ENCODE measurements around the gene CERK.

Gene CERK

DNA sequence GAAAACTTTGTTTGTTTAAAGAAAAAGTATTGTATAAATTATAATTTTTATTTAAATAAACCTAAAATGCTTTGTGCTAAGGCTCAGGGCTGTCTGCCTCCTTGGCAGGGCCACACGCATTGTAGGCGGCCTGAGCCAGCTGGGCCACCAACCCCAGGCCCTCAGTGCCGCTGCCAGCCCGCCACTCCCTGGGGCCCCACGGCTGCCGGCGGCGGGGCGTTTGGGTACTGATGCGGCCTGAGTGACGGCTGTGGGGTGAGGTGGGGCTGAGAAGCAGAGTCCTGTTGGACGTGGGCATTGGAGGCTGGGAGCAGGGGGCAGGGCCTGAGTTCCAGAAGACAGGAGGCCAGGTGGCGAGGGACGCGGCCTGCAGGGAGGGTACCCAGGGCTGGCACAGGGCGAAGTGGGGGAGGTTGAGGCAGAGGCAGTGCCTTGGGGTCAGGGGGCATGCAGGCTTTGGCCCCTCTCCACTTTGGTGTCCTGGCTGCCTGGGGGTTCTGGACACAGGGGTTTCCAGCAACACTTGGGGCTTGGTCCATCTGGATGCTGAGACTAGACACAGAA is 58.3 kb downstream of the CERK start:
- no peak for DNase-seq (ENCODE audit: low read depth in 2 of 3, low spot score in 1 of 3)

DNA sequence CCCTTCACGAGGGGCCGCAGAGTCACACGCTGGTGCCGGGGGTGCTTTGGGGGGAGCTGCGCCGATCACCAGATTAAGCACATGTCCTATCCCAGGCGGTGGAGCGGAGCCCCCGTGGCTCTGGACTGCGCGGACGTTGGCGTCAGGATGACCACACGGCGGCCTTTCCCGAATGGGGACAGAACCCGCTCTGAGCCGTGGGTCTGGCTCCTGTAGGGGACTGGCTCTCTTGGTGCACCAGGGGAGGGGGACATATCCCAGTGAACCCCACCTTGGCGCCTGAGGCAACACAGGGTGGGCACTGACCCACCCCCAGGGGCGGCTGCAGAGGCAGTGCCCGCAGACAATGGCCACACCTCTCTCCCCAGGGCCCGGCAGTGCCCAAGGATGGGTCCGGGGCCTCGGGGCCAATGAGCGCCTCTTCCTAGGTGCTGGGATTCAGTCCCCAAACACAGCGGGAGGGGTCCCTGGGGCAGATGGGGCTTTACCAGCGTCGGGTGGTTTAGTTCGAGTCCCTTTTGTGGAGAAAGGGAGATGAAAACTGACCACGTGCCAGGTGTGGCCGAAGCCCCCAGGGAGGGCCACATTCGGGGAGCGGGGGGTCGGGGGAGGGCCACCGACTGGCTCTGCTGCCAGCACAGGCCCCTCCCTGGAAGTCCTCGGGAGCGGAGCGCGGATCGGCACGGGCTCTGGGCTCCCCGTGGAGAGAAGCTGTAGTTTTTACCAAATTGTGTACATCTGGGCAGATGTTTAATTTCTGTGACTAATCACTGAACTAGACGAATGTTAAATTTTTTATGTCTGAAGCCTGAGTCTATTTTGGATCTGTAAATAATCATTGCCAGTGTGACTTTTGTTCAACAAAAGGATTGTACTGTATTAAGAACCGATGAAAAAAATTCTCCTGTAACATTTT is 59.0 kb downstream of the CERK start:
- no peak for DNase-seq (ENCODE audit: low read depth in 2 of 3, low spot score in 1 of 3)

DNA sequence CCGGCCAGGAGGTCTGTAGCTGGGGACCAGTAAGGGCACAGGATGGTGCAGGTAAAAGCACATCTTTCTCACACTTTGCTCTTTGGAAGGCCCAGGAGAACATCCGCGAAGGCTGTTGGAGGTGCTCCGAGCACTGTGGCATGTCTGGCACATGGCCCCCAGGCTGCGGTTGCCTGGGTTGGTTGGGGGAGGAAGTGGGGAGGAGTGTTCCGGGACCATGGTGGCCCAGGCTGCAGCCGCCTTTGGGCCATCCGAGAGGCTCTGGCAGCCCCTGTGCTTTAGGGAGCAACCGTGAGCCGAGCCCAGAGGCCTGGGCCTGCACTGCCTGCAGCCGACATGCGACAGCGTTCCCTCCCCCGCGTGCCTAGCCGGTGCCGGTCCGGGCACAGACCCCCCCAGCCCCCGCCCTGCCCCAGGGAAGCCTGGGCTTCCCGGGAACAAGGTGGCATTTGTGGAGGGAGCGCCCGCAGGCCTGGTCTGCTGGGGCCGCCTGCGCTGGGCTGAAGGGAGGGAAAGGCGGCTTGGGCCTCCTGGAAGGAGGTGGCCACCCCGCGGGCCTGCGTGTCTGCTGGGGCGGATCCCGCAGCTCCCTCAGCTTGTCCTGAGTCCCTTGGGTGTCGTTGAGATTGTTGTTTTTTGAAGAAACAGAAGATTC is 59.9 kb downstream of the CERK start:
- no peak for DNase-seq (ENCODE audit: low read depth in 2 of 3, low spot score in 1 of 3)

- DNase-seq (ENCODE audit: low read depth in 2 of 3, low spot score in 1 of 3) = no peak
Measured at GRCh38 chr22:46677323-46678002, 60.6 kb downstream of the CERK start.

GRCh38 chr22:46676881-46677280 is 61.2 kb downstream of the CERK start:
- no peak for DNase-seq (ENCODE audit: low read depth in 2 of 3, low spot score in 1 of 3)

DNA sequence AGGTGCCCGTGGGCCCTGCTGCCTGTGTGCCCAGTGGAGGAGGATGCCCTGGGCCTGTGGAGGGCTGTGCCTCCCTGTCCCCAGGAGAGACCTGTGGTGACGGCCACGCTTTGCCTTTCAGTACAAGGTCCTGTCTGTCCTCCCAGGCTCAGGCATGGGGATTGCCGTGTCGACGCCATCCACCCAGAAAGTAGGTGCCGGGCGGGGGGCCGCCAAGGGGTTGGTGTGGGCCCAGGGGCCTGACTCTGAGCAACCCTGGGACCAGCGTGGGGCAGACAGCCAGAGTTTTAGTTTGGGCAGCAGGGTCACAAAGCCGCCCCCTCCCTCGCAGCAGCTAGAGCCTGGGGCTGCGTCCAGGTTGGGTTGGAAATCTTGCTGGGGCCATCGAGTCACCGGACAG is 61.6 kb downstream of the CERK start:
- DNase-seq (ENCODE audit: low read depth in 2 of 3, low spot score in 1 of 3) = no peak

GRCh38 chr22:46675938-46676337 is 62.1 kb downstream of the CERK start:
- no peak for DNase-seq (ENCODE audit: low read depth in 2 of 3, low spot score in 1 of 3)

- DNase-seq (ENCODE audit: low read depth in 2 of 3, low spot score in 1 of 3) = no peak
Measured at GRCh38 chr22:46675479-46675878, 62.6 kb downstream of the CERK start.

GRCh38 chr22:46674906-46675305 is 63.1 kb downstream of the CERK start:
- no peak for DNase-seq (ENCODE audit: low read depth in 2 of 3, low spot score in 1 of 3)

GRCh38 chr22:46674367-46674781 is 63.7 kb downstream of the CERK start:
- DNase-seq (ENCODE audit: low read depth in 2 of 3, low spot score in 1 of 3) = peak; percentile 90 to 95 (median 94)

GRCh38 chr22:46673662-46674236 is 64.3 kb downstream of the CERK start:
- no peak for DNase-seq (ENCODE audit: low read depth in 2 of 3, low spot score in 1 of 3)

GRCh38 chr22:46673205-46673604 is 64.8 kb downstream of the CERK start:
- no peak for DNase-seq (ENCODE audit: low read depth in 2 of 3, low spot score in 1 of 3)

DNA sequence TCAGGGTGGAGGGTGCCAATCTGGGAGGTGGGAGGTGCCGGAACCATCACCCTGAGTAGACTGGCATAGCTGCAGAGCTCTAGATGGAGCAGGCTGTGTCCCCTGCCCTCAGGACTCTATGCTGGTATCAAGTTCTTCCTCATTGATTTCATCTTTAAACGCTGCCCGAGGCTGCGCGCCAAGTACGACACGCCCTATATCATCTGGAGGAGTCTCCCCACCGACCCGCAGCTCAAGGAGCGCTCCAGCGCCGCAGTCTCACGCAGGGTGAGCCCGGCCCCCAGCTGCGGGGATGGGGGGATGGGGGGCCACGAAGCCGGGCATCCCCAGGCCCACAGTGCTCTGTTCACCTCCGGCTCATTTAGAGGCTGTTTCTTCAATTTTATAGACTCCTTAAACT is 65.3 kb downstream of the CERK start:
- DNase-seq (ENCODE audit: low read depth in 2 of 3, low spot score in 1 of 3) = no peak

- DNase-seq (ENCODE audit: low read depth in 2 of 3, low spot score in 1 of 3) = no peak
Measured at GRCh38 chr22:46671824-46672432, 66.1 kb downstream of the CERK start.

- no peak for DNase-seq (ENCODE audit: low read depth in 2 of 3, low spot score in 1 of 3)
Measured at GRCh38 chr22:46669201-46669600, 68.9 kb downstream of the CERK start.

DNA sequence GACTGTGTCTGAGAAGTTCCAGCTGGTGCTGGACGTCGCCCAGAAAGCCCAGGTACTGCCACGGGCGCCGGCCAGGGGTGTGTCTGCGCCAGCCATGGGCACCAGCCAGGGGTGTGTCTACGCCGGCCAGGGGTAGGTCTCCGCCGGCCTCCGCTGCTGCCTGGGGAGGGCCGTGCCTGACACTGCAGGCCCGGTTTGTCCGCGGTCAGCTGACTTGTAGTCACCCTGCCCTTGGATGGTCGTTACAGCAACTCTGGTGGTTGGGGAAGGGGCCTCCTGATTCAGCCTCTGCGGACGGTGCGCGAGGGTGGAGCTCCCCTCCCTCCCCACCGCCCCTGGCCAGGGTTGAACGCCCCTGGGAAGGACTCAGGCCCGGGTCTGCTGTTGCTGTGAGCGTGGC is 69.9 kb downstream of the CERK start:
- no peak for DNase-seq (ENCODE audit: low read depth in 2 of 3, low spot score in 1 of 3)

- no peak for DNase-seq (ENCODE audit: low read depth in 2 of 3, low spot score in 1 of 3)
Measured at GRCh38 chr22:46667245-46667623, 70.8 kb downstream of the CERK start.

DNA sequence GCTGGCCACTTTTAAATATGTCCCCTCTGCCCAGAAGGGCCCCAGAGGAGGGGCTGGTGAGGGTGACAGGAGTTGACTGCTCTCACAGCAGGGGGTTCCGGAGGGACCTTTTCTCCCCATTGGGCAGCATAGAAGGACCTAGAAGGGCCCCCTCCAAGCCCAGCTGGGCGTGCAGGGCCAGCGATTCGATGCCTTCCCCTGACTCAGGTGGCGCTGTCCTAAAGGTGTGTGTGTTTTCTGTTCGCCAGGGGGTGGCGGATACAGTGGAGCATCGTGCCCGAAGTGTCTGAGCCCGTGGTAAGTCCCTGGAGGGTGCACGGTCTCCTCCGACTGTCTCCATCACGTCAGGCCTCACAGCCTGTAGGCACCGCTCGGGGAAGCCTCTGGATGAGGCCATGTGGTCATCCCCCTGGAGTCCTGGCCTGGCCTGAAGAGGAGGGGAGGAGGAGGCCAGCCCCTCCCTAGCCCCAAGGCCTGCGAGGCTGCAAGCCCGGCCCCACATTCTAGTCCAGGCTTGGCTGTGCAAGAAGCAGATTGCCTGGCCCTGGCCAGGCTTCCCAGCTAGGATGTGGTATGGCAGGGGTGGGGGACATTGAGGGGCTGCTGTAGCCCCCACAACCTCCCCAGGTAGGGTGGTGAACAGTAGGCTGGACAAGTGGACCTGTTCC is 71.3 kb downstream of the CERK start:
- no peak for DNase-seq (ENCODE audit: low read depth in 2 of 3, low spot score in 1 of 3)

GRCh38 chr22:46665751-46666280 is 72.2 kb downstream of the CERK start:
- DNase-seq (ENCODE audit: low read depth in 2 of 3, low spot score in 1 of 3) = no peak

- no peak for DNase-seq (ENCODE audit: low read depth in 2 of 3, low spot score in 1 of 3)
Measured at GRCh38 chr22:46665151-46665695, 72.8 kb downstream of the CERK start.
